SK-N-MC (cell line): ENCODE data around the gene ZNF567.

ENCODE experiments used
- EZH2 ChIP-seq: fragments of 200-600 bp; sonication (generic); IDR thresholded peaks from one replicate; pipeline ENCODE4 v1.6.1; 2017; ENCODE audit warnings: antibody characterized with exemption
- POLR2AphosphoS5 ChIP-seq: IDR thresholded peaks from 2 replicates; pipeline ENCODE4 v1.6.1; 2012; ENCODE audit warnings: mild to moderate bottlenecking, low read depth, low read length, borderline replicate concordance

- TF ChIP-seq EZH2 (no peak), POLR2AphosphoS5 (no peak)
Observed at GRCh38 chr19:36668646-36669045, 18.8 kb upstream of the ZNF567 start.
